Jurkat, Clone E6-1 (cell line): ENCODE measurements around the gene SOBP.

ENCODE experiments used
- DNase-seq: peaks from one replicate; pipeline ENCODE4 v3.0.0-alpha.2; 2011; ENCODE audit warnings: low read depth, low spot score
- H3K4me3 ChIP-seq: 2 replicates; pipeline ENCODE4 v1.5.1; 2011; ENCODE audit warnings: mild to moderate bottlenecking, low read length, control low read depth, moderate library complexity

The SOBP gene

GRCh38 chr6:107642861-107643328 is 153.0 kb downstream of the SOBP start:
- DNase-seq, result no peak
- no peak overlapping the region for H3K4me3 ChIP-seq

DNA sequence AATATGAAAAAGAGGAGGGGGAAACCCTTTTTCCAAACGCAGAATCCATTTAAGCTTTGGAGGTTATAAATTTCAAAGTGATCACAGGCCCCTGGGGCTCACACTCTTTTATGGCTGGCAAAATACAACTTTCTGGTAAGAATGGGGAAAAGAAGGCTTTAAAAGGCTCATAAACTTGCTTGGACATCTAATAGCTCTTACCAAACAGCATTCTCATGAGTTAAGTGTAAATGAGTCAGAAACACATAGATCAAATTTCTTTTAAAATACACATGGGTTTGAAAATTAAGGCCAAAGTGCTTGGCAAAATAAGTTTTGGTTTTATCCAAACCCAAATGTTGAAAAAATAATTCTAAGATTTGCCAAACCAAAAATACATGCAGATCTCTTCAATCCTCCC is 154.6 kb downstream of the SOBP start:
- no peak overlapping the region for H3K4me3 ChIP-seq
- DNase-seq, result no peak

DNA sequence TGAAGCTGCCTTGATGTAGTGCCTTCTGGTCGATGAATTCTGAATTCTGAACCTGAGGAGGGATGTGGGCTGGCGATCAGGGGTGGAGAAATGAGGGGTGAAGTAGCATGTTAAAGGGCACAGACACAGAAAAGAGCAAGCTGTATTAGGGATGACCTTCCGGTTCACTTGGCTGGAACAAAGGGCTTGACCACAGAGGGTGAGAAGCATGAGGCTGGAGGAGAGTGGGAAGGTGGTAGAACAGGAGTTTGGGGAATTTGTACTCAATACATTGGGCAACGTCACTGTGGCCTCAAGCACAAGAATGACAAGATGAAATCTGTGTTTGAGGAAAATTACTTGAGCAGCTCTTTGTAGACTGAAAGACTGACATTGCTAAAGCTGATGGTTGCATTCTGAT is 155.8 kb downstream of the SOBP start:
- no peak overlapping the region for H3K4me3 ChIP-seq

GRCh38 chr6:107646176-107646575 is 156.3 kb downstream of the SOBP start:
- no peak overlapping the region for H3K4me3 ChIP-seq
- DNase-seq, result no peak

More for the DNA sequence above, 155.8 kb downstream of the SOBP start:
- DNase-seq, result no peak

GRCh38 chr6:107646776-107647438 is 157.0 kb downstream of the SOBP start:
- H3K4me3 ChIP-seq, result no peak overlapping the region
- DNase-seq, result no peak

GRCh38 chr6:107647439-107647948 is 157.6 kb downstream of the SOBP start:
- DNase-seq, result no peak
- no peak overlapping the region for H3K4me3 ChIP-seq

- no peak overlapping the region for H3K4me3 ChIP-seq
- DNase-seq, result no peak
These were observed 159.1 kb downstream of the SOBP start for GRCh38 chr6:107648983-107649382.

GRCh38 chr6:107652526-107653182 is 162.7 kb downstream of the SOBP start:
- no peak for DNase-seq
- no peak overlapping the region for H3K4me3 ChIP-seq

GRCh38 chr6:107653183-107653580 is 163.3 kb downstream of the SOBP start:
- no peak for DNase-seq

GRCh38 chr6:107653861-107654394 is 164.0 kb downstream of the SOBP start:
- H3K4me3 ChIP-seq, result no peak overlapping the region
- DNase-seq, result no peak

More at GRCh38 chr6:107653183-107653580, 163.3 kb downstream of the SOBP start:
- H3K4me3 ChIP-seq, result no peak overlapping the region

DNA sequence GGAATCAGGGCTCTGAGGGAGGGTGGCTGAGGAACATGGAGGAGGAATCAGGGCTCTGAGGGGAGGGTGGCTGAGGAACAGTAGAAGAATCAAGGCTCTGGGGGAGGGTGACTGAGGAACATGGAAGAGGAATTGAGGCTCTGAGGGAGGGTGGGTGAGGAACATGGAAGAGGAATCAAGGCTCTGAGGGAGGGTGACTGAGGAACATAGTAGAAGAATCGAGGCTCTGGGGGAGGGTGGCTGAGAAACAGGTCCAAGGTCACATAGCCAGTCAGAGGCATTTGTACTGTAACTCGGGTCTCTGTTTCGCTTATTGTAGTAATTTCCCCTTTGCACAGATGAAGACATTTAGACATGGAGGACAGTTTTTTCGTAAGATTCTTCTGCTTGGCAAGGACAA is 164.8 kb downstream of the SOBP start:
- no peak overlapping the region for H3K4me3 ChIP-seq
- no peak for DNase-seq

DNA sequence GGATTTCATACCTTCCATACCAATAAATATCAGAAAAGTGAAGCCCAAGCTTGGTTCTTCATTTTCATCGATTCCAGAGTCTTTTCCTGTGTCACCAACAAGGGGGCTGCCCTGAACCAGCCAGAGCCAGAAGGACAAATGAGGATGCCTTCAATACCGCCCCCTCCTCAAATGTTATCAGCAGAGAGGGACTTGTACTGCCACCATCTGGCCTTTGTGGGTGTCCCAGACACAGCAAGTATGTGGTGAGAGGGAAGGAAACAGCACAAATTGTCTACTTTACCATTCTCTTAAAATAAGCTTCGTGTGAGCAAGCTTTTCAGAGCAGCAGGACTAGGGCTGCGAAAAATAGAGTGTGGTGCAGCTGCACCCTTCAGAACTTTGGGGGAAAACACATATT is 165.3 kb downstream of the SOBP start:
- DNase-seq, result no peak
- H3K4me3 ChIP-seq, result no peak overlapping the region

DNA sequence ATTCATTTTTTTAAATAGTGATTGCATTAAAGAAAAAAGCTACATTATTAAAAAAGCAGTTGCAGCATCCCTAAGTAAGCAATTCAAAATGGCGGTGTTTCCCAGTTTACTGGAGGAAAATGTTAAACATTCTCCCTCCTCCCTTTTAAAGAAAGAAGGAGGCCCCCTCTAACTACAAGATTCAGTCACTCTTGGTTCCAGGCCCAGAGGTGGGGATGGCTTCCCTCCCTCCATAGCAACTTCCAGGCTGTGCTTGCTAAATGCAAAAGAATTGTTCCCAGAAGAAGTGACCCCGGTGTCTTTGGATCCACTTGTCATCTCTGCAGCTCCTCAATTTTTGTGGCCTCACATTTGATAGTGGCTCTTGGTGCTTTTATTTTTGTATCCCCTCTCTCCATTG is 165.9 kb downstream of the SOBP start:
- no peak overlapping the region for H3K4me3 ChIP-seq
- DNase-seq, result no peak

- DNase-seq, result no peak
- no peak overlapping the region for H3K4me3 ChIP-seq
These were observed 166.5 kb downstream of the SOBP start for GRCh38 chr6:107656401-107656800.

DNA sequence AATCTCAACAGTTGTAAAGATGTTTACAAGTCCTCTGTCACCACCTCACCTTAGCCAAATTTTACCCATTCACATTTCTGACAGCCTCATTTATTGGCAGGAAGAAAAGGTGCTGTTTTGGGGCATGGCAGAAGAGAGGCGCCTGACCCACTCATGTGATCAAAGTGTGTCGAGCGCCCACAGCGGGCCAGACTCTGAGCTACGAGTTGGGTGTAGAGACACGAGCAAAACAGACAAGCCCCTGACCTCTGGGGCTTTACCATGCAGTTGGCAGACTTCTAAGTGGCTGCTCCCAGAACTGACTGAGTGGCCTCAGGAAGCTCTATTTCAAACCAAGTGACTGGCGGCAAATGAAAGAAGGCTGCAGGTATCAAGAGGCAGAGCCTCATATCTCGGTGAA is 167.0 kb downstream of the SOBP start:
- no peak overlapping the region for H3K4me3 ChIP-seq
- DNase-seq, result no peak

- no peak overlapping the region for H3K4me3 ChIP-seq
- no peak for DNase-seq
These were observed 167.4 kb downstream of the SOBP start for GRCh38 chr6:107657373-107657754.

DNA sequence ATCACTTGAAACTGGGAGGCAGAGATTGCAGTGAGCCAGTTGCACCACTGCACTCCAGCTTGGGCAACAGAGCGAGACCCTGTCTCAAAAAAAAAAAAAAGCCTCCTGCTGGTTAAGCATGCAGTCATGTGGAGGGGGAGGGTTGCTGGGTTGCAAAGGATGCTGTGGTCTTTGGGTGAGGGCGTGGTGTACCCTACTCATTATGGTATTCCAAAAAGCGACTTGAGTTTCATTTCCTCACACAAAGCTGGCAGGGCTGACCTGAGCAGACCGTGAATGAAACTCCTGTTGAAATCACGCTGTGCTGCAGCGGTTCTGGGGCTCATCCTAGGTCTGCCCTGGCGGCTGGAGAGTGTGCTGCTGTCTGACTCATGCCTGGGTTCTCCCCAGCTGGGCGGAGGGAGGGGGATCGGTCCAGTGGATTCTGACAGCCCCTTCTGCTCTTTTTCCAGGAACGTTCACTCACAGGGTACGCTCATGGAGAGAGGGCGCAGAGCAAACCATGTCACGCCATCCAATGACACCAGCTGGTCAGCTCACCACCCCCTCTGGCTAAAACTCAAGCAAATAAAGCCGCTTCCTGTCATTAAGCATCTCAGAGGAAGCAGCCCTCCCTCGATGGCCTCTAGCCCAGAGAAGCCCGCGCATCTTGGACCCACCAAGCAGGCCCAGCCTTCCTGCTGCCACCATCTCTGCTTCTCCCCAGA is 168.0 kb downstream of the SOBP start:
- no peak overlapping the region for H3K4me3 ChIP-seq
- DNase-seq, result peak; percentile 65

- no peak overlapping the region for H3K4me3 ChIP-seq
- DNase-seq, result no peak
These were observed 169.3 kb downstream of the SOBP start for GRCh38 chr6:107658920-107659865.

DNA sequence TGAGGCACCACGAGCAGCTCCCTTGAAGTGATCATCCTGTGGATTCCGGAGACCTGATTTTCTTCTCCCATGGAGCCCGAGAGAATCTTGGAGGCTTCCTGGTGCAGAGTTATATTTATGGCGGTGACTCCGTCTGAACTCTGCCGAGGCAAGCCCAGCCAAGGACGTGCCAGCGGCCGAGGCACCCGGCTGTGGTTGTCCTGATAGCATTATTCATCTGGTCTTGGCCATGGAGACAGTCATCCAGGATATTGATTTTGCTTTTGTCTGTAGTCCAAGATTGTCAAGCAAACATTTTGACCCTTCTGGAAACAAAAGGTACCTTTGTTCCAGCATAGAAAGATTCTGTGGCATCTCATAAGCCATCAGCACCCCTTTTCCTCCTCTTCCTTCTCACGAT is 170.9 kb downstream of the SOBP start:
- no peak for DNase-seq
- H3K4me3 ChIP-seq, result no peak overlapping the region
